ENCODE results near the gene BAMBI.

BAMBI gene

GRCh38 chr10:28705472-28705871 is 28.2 kb downstream of the BAMBI start:
- no peak for DNase-seq (ENCODE audit: low read depth in 2 of 2)

- DNase-seq (ENCODE audit: low read depth in 2 of 2): no peak
These were observed 31.8 kb downstream of the BAMBI start for GRCh38 chr10:28709001-28709710.

GRCh38 chr10:28710202-28710886 is 33.0 kb downstream of the BAMBI start:
- DNase-seq (ENCODE audit: low read depth in 2 of 2): no peak

- no peak for DNase-seq (ENCODE audit: low read depth in 2 of 2)
These were observed 33.7 kb downstream of the BAMBI start for GRCh38 chr10:28711041-28711440.

- no peak for DNase-seq (ENCODE audit: low read depth in 2 of 2)
These were observed 34.5 kb downstream of the BAMBI start for GRCh38 chr10:28711776-28712175.

GRCh38 chr10:28713626-28714352 is 36.5 kb downstream of the BAMBI start:
- DNase-seq (ENCODE audit: low read depth in 2 of 2): no peak

- DNase-seq (ENCODE audit: low read depth in 2 of 2): no peak
These were observed 37.2 kb downstream of the BAMBI start for GRCh38 chr10:28714401-28715053.

GRCh38 chr10:28715246-28715645 is 37.9 kb downstream of the BAMBI start:
- no peak for DNase-seq (ENCODE audit: low read depth in 2 of 2)

- no peak for DNase-seq (ENCODE audit: low read depth in 2 of 2)
These were observed 38.4 kb downstream of the BAMBI start for GRCh38 chr10:28715757-28716156.

GRCh38 chr10:28716748-28717147 is 39.4 kb downstream of the BAMBI start:
- no peak for DNase-seq (ENCODE audit: low read depth in 2 of 2)

GRCh38 chr10:28717656-28718201 is 40.4 kb downstream of the BAMBI start:
- DNase-seq (ENCODE audit: low read depth in 2 of 2): no peak

GRCh38 chr10:28719789-28720436 is 42.6 kb downstream of the BAMBI start:
- no peak for DNase-seq (ENCODE audit: low read depth in 2 of 2)

- no peak for DNase-seq (ENCODE audit: low read depth in 2 of 2)
These were observed 44.1 kb downstream of the BAMBI start for GRCh38 chr10:28721318-28721951.

- peak in 1 of 2 donors; percentile 9 for DNase-seq (ENCODE audit: low read depth in 2 of 2)
These were observed 44.9 kb downstream of the BAMBI start for GRCh38 chr10:28722065-28722803.

- DNase-seq (ENCODE audit: low read depth in 2 of 2): no peak
These were observed 51.0 kb downstream of the BAMBI start for GRCh38 chr10:28728366-28728765.

GRCh38 chr10:28730031-28730778 is 52.9 kb downstream of the BAMBI start:
- DNase-seq (ENCODE audit: low read depth in 2 of 2): no peak

GRCh38 chr10:28732091-28732490 is 54.8 kb downstream of the BAMBI start:
- no peak for DNase-seq (ENCODE audit: low read depth in 2 of 2)
